NCI-H1092 (cell line): Measurements from ENCODE around the gene WAC.
"Not testable (repeated sequence)": the region's sequence is repeated elsewhere in the genome, so short reads cannot be mapped to it uniquely, and the experiment has no call there.

Experiments
- DNase-seq: peaks from one replicate; lab custom pipeline; 2025; lab: John Stamatoyannopoulos, UW

WAC gene

GRCh38 chr10:28609636-28610035 lies 76.7 kb downstream of the WAC start:
- DNase-seq = not testable (repeated sequence)

GRCh38 chr10:28612877-28613276 lies 80.0 kb downstream of the WAC start:
- no peak for DNase-seq

- DNase-seq = no peak
Measured at GRCh38 chr10:28616514-28616913, 83.6 kb downstream of the WAC start.

- DNase-seq = no peak
Measured at GRCh38 chr10:28619455-28619854, 86.5 kb downstream of the WAC start.

GRCh38 chr10:28620251-28620650 lies 87.3 kb downstream of the WAC start:
- DNase-seq = no peak

GRCh38 chr10:28623483-28623882 lies 90.6 kb downstream of the WAC start:
- no peak for DNase-seq

GRCh38 chr10:28624351-28624750 lies 91.4 kb downstream of the WAC start:
- no peak for DNase-seq

- no peak for DNase-seq
Measured at GRCh38 chr10:28627102-28627501, 94.2 kb downstream of the WAC start.

GRCh38 chr10:28628184-28628893 lies 95.4 kb downstream of the WAC start:
- peak; percentile 54 for DNase-seq

GRCh38 chr10:28631896-28632583 lies 99.1 kb downstream of the WAC start:
- DNase-seq = no peak

GRCh38 chr10:28632584-28632945 lies 99.6 kb downstream of the WAC start:
- DNase-seq = no peak

- no peak for DNase-seq
Measured at GRCh38 chr10:28633750-28634149, 100.8 kb downstream of the WAC start.

GRCh38 chr10:28637346-28637745 lies 104.4 kb downstream of the WAC start:
- no peak for DNase-seq

- no peak for DNase-seq
Measured at GRCh38 chr10:28638392-28638791, 105.5 kb downstream of the WAC start.

- DNase-seq = no peak
Measured at GRCh38 chr10:28640551-28640950, 107.6 kb downstream of the WAC start.

GRCh38 chr10:28644647-28645046 lies 111.7 kb downstream of the WAC start:
- DNase-seq = no peak

- no peak for DNase-seq
Measured at GRCh38 chr10:28652106-28652505, 119.2 kb downstream of the WAC start.

- no peak for DNase-seq
Measured at GRCh38 chr10:28652703-28653102, 119.8 kb downstream of the WAC start.

- not testable (repeated sequence) for DNase-seq
Measured at GRCh38 chr10:28658824-28659223, 125.9 kb downstream of the WAC start.

GRCh38 chr10:28661035-28661434 lies 128.1 kb downstream of the WAC start:
- no peak for DNase-seq

GRCh38 chr10:28663576-28664368 lies 130.9 kb downstream of the WAC start:
- DNase-seq = peak; percentile 76

GRCh38 chr10:28664369-28664740 lies 131.4 kb downstream of the WAC start:
- no peak for DNase-seq
